Bone marrow (tissue), 2 donors: ENCODE data around the gene DOCK4.

ENCODE experiments used
- DNase-seq, 2 donors: peaks; one replicate each; lab custom pipeline; 2025; lab: John Stamatoyannopoulos, UW

The DOCK4 gene

DNA sequence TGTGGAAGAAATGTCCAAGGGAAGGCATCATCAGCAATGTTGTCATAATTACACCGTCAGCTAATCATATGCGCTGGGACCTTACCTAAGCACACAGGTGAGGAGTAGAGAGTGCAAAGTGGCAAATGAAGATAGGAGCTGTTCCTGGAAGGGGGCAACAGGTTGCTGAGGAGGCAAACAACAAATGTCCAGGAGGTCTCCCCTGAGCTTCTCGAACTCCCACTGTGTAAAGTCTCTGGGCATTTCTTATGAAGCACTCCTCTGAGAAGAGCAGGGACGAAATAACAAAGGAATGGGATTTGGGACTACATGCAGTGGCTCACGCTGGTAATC, 152.5 kb downstream of the DOCK4 start:
- no peak for DNase-seq

DNA sequence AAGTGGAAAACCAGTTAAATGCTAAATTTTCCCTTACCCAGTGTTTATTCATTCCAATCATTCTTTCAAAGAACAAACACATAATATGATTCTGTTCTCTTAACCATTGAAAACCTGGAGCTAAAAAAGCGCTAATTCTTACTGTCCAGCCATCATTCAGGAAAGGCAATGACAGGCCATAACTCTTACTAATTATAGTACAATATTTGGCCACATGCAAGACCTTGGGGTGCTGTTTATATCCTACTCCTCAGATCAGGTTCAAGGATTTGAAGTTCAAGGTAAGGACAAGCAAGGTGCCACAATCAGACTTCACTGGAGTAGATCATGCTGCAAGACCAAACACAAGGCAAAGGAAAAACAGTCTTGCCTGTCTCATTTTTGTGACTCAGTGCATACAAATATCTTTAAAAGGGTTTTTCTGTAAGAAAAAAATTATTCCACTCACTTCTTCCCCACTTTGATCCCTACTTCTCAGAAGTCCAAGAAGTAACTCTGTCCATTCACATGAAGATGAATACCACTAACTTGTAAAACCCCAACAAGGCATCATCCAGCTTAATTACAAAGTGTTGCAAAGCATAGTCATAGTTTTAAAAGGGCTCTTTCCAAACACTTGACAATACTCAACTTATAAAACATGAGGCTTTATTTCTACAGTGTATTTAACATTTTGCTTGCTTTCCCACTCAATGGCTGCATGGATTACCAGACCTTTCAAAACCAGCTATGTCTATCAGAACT, 153.0 kb downstream of the DOCK4 start:
- DNase-seq: no peak

DNA sequence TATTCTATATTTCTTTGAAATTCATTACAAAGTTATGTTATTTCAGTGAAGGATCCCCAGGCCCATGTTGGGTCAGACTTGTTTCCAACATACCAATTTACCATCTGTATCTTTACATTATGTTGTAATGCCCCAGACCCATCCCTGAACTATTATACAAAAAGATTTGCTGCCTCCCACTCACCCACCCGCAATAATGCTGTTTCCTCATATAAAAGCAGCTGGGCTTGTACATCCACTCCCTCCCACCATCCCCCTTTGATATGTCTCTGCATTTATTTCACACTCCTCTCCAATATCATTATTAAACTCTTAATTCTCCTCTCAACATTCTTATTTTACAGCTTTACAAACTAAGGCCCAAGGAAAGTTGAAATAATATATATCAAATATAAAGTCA, 153.7 kb downstream of the DOCK4 start:
- DNase-seq: no peak

DNA sequence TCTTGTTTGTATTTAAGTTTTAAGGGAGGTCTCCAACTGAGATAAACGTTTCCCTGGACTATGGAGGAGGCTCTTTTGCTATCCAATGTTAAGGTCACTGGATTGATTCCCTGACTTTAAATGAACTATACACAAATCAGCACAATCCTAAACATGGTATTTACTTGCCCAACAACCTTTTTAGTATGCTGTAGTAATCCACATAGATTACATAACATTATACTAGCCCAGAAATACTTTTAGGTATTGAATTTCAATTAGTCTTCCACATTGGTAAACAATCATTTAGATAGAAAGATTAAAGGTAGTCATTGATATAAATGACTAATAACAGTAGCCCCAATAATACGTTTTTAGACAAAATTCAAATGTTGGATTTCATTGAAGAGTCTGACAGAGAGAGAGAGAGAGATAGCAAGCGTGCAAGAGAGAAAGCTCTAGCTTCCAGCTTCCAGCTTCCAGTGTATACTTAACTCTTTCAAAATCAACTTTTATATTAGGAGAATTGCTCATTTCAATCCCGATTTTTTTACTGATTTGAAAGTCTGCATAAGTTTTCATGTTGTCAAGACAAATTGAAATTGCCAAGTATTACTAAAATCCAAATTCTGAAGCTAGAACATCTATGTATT, 155.8 kb downstream of the DOCK4 start:
- no peak for DNase-seq

DNA sequence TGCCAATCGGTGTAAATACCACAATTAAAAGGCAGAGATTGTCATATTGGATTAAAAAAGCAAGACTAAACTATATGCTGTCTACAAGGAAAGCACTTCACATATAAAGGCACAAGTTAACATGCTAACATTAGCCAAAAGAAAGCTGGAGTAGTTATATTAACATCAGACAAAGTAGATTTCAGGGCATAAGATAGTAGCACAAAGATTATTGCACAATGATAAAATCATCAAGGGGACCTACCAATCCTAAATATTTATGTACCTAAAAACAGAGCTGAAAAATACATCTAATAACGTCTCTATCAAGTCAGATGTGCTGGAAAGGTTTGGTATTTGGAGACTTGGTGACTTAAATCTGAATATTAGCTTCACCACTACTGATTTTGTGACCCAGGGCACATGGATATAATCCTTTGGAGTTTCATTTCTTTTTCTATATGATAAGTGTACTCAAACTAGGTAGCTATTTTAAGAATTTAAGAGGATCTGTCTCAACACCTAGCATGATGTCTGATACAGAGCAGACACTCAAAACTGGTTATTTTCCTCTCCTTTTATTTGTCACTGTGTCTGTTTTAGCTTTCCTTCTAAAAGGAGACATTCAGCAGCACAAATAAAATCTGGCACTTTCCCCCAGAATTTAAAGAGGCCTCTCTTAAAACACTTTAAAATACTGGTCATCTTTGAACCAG, 156.5 kb downstream of the DOCK4 start:
- no peak for DNase-seq

DNA sequence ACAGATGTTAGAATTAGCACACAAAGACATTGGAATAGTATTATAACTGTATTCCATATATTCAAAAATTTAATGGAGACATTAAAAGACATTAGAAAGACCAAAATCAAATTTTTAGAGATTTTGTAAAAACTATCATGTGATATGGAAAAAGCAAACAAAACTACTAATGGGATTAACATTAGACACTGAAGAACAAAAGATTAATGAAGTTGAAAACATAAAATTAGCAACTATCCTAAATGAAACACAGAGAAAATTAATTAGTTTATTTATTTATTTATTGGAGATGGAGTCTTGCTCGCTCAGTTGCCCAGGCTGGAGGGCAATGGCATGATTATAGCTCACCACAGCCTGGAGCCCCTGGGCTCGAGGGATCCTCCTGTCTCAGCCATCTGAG, 158.8 kb downstream of the DOCK4 start:
- DNase-seq: no peak

- DNase-seq: no peak
These were observed 161.0 kb downstream of the DOCK4 start for GRCh38 chr7:112045222-112045621.

DNA sequence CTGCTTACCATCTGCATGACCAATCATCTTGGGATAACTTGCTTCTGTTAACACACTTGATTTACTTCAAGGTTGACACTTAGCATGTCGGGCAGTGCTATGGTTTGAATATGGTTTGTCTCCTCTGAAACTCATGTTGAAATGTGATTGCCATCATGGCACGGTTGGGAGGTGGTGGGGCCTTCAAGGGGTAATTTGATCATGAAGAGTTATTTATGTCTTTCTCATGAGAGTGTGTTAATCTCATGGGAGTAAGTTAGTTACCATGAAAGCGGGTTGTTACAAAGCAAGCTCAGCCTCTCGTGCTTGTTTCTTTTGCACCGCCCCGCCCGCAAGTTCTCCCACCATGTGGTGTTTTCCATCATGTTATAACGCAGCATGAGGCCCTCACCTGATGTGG, 163.6 kb downstream of the DOCK4 start:
- no peak for DNase-seq

DNA sequence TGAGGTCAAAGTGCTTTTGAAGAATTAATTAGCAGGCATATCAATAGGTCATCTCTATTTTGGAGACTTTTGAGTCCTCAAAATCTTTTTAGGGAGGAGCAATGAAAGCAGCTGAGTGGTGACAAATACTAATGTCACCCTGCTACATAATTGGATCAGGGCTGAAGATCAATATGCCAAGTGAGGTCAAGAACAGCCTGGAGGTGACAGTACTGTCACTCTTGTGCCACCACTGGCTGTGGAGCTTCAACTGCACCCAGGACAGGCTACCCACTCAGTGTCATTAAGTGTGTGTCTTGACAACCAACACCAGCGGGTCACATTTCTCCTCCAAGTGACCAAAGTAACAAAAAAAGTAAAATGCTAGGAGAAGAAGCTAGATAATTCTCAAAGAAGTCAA, 167.8 kb downstream of the DOCK4 start:
- no peak for DNase-seq

GRCh38 chr7:112036071-112036470, 170.1 kb downstream of the DOCK4 start:
- DNase-seq: no peak

GRCh38 chr7:112031689-112032088, 174.5 kb downstream of the DOCK4 start:
- no peak for DNase-seq

DNA sequence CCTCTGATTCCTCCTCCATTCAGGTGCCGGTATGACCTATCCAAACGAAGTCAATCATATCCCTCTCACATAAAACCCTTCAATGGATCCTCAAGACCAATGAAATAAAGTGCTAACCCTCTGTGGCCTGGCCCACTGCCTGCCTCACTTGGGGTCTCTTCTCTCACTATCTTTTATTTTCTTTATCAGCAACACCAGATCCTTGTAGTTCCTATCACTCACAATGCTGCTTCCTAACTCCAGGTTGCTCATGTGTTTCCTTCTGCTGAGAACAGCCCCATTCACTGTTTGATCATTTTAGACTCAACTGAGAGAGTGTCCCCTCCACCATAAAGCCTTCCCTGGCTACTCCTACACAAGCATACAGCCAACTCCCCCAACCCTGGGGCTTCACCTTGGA, 180.6 kb downstream of the DOCK4 start:
- DNase-seq: no peak

DNA sequence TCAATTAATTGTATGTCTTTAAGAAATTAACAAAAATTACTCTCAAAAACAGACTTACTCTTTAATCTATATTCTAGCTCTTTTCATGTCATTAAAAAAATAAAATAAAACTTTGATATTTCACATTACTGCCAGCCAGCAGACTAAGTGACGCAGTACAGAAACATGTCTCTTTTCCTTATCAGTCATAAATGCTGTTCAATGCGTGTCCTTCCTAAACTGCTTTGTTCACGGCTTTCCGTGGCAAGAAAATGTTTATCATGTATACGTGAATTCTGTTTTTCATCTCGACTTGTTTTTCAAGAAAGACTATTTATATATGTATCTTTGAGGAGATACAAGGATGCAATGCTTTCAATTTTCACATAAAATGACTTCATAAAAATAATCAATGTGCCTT, 182.4 kb downstream of the DOCK4 start:
- no peak for DNase-seq

GRCh38 chr7:112023282-112023681, 182.9 kb downstream of the DOCK4 start:
- no peak for DNase-seq

DNA sequence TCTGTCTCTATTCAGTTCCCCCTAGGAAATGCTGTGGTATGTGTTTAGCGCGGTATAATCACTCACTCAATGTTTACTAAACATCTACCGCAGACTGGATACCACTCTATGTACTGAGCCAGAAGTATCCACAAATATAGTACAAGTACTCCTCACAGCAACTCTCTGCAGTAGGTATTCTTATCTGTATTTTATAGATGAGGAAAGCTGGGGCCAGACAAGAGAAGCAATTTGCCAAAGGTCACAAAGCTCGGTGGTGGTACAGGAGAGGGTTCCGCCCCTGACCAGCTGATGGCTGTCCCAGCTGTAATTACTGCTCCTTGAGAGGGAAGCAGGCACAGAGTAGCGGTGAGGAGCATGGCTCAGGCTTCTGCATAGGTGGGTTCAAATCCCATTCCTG, 184.1 kb downstream of the DOCK4 start:
- no peak for DNase-seq

GRCh38 chr7:112021379-112022044, 184.7 kb downstream of the DOCK4 start:
- no peak for DNase-seq

- DNase-seq: no peak
These were observed 185.4 kb downstream of the DOCK4 start for GRCh38 chr7:112020800-112021199.

DNA sequence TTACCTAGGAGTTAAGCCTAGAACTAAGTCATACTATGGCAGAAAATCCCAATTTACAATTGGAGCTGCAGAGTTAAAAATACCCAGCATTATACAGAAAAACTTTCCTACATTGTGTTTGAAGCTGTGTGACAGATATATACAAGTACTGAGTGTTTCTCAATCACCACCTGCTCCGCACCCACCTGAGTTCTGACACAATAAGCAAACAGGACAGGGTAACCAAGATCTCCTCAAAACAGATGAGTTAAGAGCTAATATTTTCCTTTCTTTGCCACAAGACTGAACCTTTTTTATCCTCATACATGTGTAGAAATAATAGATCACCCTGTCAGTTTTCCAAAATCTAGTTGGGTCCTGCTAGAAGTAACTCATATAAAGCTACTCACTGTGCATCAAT, 186.3 kb downstream of the DOCK4 start:
- no peak for DNase-seq

DNA sequence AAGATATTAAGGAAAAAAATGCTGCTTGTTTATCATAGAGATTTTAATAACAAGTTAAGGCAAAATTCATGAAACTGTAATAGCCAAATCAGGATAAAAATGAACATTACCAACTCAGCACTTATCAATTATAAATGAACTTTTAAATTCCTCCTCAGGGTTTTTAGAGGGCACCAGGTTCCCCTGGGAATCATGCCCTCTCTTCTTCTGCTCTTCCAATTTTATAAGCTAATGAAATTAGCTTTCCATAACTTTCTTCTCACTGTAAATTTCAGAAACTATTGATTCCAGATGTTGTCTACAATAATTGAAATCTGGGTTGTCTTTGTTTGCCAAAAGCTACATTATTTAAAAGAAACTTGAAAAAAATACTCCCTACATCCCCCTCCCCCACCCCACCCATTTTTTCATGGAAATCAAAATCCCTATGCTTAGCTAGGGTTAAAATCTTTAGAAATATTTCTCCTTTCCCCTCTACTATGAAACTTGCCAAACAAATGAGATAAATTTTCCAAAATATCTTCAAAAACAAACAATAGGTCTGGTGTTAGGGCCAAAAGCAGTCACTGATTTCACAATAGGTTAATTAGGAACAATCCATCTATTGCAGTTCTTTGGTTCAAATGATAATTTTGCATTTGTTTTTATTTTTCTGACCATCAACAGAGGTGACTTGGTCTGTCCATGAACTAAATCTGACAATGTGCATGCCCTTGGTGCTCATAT, 187.7 kb downstream of the DOCK4 start:
- DNase-seq: no peak

DNA sequence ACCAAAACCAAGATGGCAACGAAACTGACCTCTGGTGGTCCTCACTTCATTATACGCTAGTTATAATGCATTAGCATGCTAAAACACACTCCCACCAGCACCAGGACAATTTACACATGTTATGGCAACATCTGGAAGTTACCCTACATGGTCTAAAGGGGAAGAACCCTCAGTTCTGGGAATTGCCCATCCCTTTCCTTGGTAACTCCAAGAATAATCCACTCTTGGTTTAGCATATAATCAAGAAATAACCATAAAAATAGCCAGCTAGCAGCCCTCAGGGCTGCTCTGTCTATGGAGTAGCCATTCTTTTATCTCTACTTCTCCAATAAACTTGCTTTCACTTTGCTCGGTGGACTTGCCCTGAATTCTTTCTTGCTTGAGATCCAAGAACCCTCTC, 191.1 kb downstream of the DOCK4 start:
- DNase-seq: no peak

DNA sequence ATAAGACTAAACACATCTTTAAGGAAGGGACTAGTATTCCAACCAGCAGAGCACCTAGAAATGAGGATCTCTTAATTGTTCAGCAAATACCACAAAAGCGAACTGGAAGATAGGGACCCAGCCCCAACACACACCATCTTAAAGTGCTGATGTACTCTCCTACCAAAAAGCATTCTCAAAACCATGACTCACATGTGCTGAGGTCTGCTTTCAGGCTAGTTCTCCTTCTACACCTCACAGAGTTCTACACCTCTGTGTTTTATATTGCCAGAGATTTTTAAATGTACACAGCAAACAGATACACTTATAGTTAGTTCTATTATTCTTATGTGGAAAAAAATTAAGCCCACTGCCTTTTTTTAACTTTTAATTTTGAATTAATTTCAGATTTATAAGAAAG, 191.9 kb downstream of the DOCK4 start:
- DNase-seq: no peak

GRCh38 chr7:112013274-112013673, 192.9 kb downstream of the DOCK4 start:
- DNase-seq: no peak
